ENCODE data around the gene CCDC188. TPM values are rescaled to one million over a fixed set of nuclear protein-coding genes. Genes with fewer than 3 reads are reported as not detected.

The CCDC188 gene
- total and polyA plus RNA-seq, 2 of the 13 experiments (the other 11 are each of a cell fraction or from before 2014, with no cell fraction given), result not detected

DNA sequence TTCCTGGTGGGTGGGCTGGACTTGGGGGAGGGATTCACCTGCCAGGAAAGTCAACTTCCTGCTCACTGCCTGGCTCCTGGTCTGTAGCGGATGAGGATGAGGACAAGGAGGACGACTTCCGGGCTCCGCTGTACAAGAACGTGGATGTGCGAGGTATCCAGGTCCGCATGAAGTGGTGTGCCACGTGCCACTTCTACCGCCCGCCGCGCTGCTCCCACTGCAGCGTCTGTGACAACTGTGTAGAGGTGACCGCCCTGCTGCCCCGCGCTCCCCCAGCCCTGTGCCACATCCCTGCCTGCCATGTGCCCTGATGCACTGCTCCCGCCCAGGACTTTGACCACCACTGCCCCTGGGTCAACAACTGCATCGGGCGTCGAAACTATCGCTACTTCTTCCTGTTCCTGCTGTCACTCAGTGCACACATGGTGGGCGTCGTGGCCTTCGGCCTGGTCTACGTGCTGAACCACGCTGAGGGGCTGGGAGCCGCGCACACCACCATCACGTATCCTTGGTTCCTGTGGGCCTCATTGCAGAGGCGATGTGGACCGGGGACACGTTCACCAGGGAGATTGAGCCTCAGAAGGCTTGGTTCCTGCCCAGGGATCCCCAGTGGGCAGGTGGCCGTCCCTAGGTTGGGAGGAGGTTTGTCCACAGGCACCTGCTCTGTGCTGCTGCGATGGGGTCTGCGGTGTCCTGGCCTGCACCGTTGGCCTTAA lies 11.3 kb downstream of the CCDC188 start:
- FAIRE-seq (no peak), ATAC-seq (no peak), DNase-seq (ENCODE audit: low spot score) (no peak)
- Histone ChIP-seq H3K79me2 (ENCODE audit: insufficient read depth, low read length) (peaks cover 7% of the 10 kb centered on the region), H3K9me3 (ENCODE audit: low read length) (no peaks in the 10 kb centered on the region), H3K4me1 (ENCODE audit: insufficient read depth, low read length) (no peaks in the 10 kb centered on the region), H3K4me3 (replicated peaks in 1 of 3; ENCODE audit: insufficient read depth in 1 of 3, low read depth in 2 of 3, low read length in 3 of 3) (no peak overlapping the region), H2AFZ (ENCODE audit: low read length) (no peak overlapping the region), H3K36me3 (replicated peaks in 1 of 2; ENCODE audit: control insufficient read depth in 1 of 2, insufficient read depth in 2 of 2, low read length in 2 of 2) (peaks cover 1 to 5% of the 10 kb centered on the region in 2 experiments; a peak in 2 of 5 replicates), H4K20me1 (ENCODE audit: insufficient read depth, low read length) (0 out of 2 replicates have a peak, but pooled peaks cover 6% of the 10 kb centered on the region), H3K4me2 (ENCODE audit: low read depth, low read length) (no peak overlapping the region), H3K27me3 (ENCODE audit: control insufficient read depth in 1 of 2, insufficient read depth in 2 of 2, low read length in 2 of 2) (no peaks in the 10 kb centered on the region), H3K27ac (ENCODE audit: extremely low read length, insufficient read depth, low read length) (no peak overlapping the region), H3K9ac (ENCODE audit: insufficient read depth, low read depth, low read length) (no peak overlapping the region)
- WGBS (ENCODE audit: low lambda C conversion rate), result 96% methylated on average over 28 of the region's 36 CpGs
- CTCF ChIA-PET (ENCODE audit: low intra/inter-chr PET ratio, low total read pairs), result no interaction called here
- TF ChIP-seq ZNF687 (CRISPR knock-in tag; IDR thresholded peaks at IDR 0.05) (peak; percentile 49), ELF3 (CRISPR knock-in tag; IDR thresholded peaks at IDR 0.05) (no peak), MAX (IDR thresholded peaks at IDR 0.05) (0 out of 2 replicates have a peak, but pooled peaks have one; percentile 26), ZNF605 (CRISPR knock-in tag; IDR thresholded peaks at IDR 0.05) (no peak)
- BruUV-seq (replicated peaks), result no TSS peak
- in situ Hi-C loops (cut with HindIII; ENCODE audit: extremely low pct_ligation_motif_present, low pct_unique_long_range_greater_than_20kb), result no loop called here
- intact Hi-C loops (cut with micrococcal nuclease; ENCODE audit: unreplicated experiment), result no loop called here
- POLR2A ChIA-PET, result no interaction called here
